SK-N-SH (cell line): ENCODE results near the gene AFAP1.

Source experiments
- CHD2 ChIP-seq: fragments of 150-350 bp; IDR thresholded peaks from 2 replicates; pipeline ENCODE4 v1.6.1; 2018; ENCODE audit warnings: low read length; ENCODE audit not compliant: partially characterized antibody
- EP300 ChIP-seq, 2 experiments: IDR thresholded peaks; 2 replicates each; pipeline versions ENCODE4 v1.4.0 to v1.6.1; 2012; ENCODE audit warnings: borderline replicate concordance in 1 of 2, low read depth in 1 of 2, low read length in 1 of 2
- EZH2phosphoT487 ChIP-seq: fragments of 200-600 bp; sonication (generic); IDR thresholded peaks from 2 replicates; pipeline ENCODE4 v1.6.1; 2017; ENCODE audit warnings: low read depth, mixed run types, mild to moderate bottlenecking, antibody characterized with exemption, moderate library complexity, borderline replicate concordance
- GABPA ChIP-seq: IDR thresholded peaks from 2 replicates; pipeline ENCODE4 v1.4.0; 2012; ENCODE audit warnings: low read depth, mild to moderate bottlenecking
- JUND ChIP-seq: IDR thresholded peaks from 2 replicates; pipeline ENCODE4 v1.4.0; 2012
- TF ChIP-seq, protein P1 (sequence below): fragments of 150-350 bp; IDR thresholded peaks from 2 replicates; pipeline ENCODE4 v1.6.1; 2017; ENCODE audit warnings: antibody characterized with exemption, low read length, low read depth, borderline replicate concordance
- TF ChIP-seq, protein P2 (sequence below): fragments of 200-600 bp; sonication (generic); IDR thresholded peaks from 2 replicates; pipeline ENCODE4 v1.6.1; 2017; ENCODE audit warnings: antibody characterized with exemption, mild to moderate bottlenecking, moderate library complexity

DNA sequence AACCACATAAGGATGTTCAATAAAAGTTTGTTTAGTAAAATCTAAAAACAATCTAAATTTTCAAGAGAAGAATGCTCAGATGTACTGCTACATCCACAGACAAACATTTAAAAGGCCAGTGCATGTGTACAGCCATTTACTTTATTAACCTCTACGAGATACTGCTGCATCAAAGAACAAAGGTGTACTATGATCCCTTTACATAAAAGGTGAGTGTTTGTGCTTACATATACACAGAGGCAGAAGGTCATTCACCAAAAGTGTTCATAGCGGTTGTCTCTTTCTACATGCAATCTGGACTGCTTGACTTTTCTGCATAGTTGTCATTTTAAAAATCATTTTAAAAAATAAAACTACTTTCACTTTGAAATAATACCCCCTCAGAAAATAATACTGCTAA lies 81.7 kb downstream of the AFAP1 start:
- TF ChIP-seq JUND (no peak), EZH2phosphoT487 (no peak), EP300 (IDR thresholded peaks at IDR 0.05; ENCODE audit: borderline replicate concordance in 1 of 2, low read depth in 1 of 2, low read length in 1 of 2) (no peak), GABPA (no peak), CHD2 (no peak)
- TF ChIP-seq, protein P1, sequence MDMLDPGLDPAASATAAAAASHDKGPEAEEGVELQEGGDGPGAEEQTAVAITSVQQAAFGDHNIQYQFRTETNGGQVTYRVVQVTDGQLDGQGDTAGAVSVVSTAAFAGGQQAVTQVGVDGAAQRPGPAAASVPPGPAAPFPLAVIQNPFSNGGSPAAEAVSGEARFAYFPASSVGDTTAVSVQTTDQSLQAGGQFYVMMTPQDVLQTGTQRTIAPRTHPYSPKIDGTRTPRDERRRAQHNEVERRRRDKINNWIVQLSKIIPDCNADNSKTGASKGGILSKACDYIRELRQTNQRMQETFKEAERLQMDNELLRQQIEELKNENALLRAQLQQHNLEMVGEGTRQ: no peak
- TF ChIP-seq, protein P2, sequence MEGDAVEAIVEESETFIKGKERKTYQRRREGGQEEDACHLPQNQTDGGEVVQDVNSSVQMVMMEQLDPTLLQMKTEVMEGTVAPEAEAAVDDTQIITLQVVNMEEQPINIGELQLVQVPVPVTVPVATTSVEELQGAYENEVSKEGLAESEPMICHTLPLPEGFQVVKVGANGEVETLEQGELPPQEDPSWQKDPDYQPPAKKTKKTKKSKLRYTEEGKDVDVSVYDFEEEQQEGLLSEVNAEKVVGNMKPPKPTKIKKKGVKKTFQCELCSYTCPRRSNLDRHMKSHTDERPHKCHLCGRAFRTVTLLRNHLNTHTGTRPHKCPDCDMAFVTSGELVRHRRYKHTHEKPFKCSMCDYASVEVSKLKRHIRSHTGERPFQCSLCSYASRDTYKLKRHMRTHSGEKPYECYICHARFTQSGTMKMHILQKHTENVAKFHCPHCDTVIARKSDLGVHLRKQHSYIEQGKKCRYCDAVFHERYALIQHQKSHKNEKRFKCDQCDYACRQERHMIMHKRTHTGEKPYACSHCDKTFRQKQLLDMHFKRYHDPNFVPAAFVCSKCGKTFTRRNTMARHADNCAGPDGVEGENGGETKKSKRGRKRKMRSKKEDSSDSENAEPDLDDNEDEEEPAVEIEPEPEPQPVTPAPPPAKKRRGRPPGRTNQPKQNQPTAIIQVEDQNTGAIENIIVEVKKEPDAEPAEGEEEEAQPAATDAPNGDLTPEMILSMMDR: no peak
